ENCODE measurements around the gene CYP2W1.

GRCh38 chr7:974172-974571, 8.8 kb upstream of the CYP2W1 start:
- TF ChIP-seq, protein P1, sequence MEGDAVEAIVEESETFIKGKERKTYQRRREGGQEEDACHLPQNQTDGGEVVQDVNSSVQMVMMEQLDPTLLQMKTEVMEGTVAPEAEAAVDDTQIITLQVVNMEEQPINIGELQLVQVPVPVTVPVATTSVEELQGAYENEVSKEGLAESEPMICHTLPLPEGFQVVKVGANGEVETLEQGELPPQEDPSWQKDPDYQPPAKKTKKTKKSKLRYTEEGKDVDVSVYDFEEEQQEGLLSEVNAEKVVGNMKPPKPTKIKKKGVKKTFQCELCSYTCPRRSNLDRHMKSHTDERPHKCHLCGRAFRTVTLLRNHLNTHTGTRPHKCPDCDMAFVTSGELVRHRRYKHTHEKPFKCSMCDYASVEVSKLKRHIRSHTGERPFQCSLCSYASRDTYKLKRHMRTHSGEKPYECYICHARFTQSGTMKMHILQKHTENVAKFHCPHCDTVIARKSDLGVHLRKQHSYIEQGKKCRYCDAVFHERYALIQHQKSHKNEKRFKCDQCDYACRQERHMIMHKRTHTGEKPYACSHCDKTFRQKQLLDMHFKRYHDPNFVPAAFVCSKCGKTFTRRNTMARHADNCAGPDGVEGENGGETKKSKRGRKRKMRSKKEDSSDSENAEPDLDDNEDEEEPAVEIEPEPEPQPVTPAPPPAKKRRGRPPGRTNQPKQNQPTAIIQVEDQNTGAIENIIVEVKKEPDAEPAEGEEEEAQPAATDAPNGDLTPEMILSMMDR (IDR thresholded peaks at IDR 0.05): no peak
- no peak for TF ChIP-seq POLR2A (IDR thresholded peaks at IDR 0.05)

All from vagina (tissue), 2 donors.